HT1080 (cell line): ENCODE results near the gene ZNF74. TPM values are rescaled to one million over a fixed set of nuclear protein-coding genes. Genes with fewer than 3 reads are reported as not detected.
A peak's percentile ranks its signal among the peaks of the same experiment; 100 is the strongest.

Source experiments
- DNase-seq: peaks from one replicate; pipeline ENCODE4 v3.0.0-alpha.2; 2015; ENCODE audit warnings: low read depth
- total RNA-seq: library from RNA; depleted of rRNA; stranded (reverse); fragments of >200 nt; shearing (Covaris generic); gene quantifications from 2 replicates; pipeline ENCODE4 v1.2.3, GENCODE V29; 2014

ZNF74 gene
- total RNA-seq, 1 experiment from 2014 or later: 11.7 TPM

DNA sequence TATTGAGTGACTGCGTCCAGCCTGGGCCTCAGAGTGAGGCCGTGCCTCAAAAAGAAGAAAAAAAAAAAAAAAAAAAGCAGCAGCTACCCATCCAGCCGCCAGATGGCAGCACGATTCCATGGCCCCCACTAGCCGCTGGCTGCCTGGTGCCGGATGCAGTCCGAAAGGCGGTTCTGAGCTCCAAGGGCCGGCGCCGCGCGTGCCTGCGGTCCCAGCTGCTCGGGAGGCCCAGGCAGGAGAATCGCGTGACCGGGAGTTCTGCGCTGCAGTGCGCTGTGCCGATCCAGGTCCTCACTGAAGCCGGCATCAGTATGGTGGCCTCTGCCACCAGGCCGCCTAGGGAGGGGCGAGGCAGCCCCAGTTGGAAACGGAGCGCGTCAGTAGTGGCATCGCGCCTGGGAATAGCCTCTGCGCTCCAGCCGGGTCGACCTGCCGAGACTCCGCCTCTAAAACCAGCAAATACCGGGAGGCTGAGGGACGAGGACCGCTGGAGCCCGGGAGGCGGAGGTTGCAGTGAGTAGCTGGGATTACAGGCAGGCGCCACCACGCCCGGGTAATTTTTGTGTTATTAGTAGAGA lies 24.3 kb downstream of the ZNF74 start:
- DNase-seq: peak; percentile 82

- DNase-seq: no peak
Measured at GRCh38 chr22:20419664-20419951, 25.7 kb downstream of the ZNF74 start.

GRCh38 chr22:20420157-20420842 lies 26.3 kb downstream of the ZNF74 start:
- no peak for DNase-seq

GRCh38 chr22:20421507-20421874 lies 27.5 kb downstream of the ZNF74 start:
- no peak for DNase-seq

- no peak for DNase-seq
Measured at GRCh38 chr22:20422271-20423007, 28.5 kb downstream of the ZNF74 start.

GRCh38 chr22:20423008-20423905 lies 29.3 kb downstream of the ZNF74 start:
- no peak for DNase-seq

DNA sequence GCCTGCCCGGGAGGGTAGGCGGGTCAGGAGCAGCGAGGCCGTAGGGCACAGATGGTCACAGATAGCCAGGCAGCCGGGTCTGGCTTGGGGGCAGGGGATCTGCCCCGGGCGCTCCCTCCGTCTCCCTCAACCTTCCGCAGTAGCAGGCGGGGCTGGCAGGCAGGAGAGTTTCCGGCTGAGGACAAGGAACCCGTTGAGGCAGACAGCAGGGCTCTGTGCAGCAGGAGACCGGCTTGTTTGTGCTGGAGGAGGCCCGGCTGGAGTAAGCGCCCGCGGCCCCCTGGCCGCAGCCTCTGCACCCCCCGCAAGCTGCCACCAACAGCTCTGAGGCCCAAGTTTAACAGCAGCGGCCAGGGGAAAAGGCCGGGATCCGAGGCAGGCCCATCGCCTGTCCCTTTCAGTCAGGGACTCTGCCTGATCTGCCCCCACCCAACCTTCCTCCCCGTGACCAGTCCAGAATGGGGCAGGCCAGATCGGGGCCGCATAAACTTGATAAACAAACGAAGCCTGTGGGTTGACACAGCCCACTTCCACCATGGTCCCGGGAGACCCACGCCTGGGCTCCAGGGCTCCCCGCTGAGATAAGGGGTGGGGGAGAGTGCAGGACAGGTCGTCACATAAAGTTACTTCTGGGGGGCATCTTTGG lies 30.1 kb downstream of the ZNF74 start:
- no peak for DNase-seq

GRCh38 chr22:20424568-20424931 lies 30.6 kb downstream of the ZNF74 start:
- DNase-seq: no peak

- DNase-seq: no peak
Measured at GRCh38 chr22:20424932-20425565, 31.1 kb downstream of the ZNF74 start.

DNA sequence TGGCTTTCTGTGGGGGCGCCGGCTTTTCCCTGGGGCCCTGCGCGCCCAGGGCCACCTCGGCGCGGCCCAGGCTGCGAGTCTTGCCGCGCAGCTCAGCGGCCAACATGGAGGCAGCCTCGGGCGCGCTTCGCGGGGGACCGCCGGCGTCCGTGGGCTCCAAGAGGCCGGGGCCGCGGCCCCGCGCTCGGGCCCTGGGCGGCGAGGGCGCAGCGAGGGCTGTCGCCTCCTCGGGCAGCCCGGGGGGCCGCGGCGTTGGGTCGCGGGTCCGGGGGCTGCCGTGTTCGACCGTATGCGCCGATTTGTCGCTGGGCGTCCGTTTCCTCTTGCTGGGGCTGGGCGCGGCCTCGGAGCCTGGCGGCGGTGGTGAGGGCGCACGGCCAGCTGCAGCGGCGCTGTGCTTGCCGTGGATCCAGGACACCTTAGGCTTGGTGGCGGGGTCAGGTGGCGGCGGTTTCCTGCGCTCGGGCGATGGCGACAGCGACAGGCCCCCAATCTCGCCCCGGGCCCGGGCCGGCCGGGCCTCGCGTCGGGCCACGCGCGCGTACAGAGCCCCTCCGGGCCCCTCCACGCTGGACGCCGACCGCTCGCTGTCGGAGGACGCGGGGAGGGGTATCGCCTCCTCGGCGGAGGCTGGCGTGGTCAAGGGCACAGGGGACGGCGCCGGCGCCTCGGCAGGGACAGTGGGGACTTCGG lies 31.8 kb downstream of the ZNF74 start:
- DNase-seq: no peak

DNA sequence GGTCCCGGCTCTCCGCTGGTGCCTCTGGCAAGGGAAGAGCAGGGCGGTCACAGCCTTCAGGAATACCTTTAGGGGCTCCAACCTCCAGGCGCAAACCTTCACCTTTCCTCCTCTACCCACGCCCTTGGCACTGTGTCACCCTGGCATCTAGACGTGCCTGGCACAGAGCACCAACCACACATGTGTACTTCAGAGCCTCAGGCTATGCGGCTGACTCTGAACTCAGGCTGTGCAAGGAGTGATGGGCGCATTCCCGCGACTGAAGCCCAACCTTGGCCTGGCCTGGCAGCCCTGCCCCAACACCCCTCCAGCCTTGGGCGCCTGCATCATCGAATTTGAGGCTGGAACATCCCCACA lies 32.3 kb downstream of the ZNF74 start:
- no peak for DNase-seq

- DNase-seq: no peak
Measured at GRCh38 chr22:20427104-20427944, 33.4 kb downstream of the ZNF74 start.

- no peak for DNase-seq
Measured at GRCh38 chr22:20427945-20428417, 34.0 kb downstream of the ZNF74 start.

DNA sequence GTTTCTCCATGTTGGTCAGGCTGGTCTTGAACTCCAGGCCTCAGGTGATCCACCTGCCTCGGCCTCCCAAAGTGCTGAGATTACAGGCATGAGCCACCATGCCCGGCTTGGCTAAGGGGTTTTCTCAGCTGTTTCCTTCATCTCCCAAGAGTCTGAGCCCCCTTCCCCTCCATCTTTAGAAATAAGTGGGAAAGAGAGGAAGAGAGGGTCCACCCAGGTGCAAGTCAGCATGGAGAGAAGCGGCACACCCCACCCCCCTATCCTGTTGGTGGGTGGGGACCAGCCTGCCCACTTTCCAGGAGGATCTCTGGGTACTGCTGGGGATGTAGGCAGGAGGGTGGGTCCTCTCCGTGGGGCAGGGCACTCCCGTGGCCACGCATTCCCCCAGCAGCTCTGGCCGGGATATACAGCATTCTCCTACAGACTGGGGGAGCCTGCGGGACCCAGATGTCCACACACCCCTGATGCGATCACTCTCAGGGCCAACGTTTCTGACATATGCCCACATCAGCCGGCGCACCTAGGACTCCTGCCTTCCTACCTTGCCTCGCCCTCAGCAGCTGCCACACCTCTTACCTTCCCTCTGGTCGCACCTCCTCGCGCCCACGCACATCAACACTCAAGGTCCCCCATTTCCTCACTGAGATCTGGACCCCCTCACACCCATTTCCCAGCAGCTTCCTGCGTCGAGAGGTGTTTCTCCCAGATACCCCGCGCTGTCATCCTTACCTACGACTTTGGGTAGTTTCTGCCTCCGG lies 34.7 kb downstream of the ZNF74 start:
- DNase-seq: no peak

DNA sequence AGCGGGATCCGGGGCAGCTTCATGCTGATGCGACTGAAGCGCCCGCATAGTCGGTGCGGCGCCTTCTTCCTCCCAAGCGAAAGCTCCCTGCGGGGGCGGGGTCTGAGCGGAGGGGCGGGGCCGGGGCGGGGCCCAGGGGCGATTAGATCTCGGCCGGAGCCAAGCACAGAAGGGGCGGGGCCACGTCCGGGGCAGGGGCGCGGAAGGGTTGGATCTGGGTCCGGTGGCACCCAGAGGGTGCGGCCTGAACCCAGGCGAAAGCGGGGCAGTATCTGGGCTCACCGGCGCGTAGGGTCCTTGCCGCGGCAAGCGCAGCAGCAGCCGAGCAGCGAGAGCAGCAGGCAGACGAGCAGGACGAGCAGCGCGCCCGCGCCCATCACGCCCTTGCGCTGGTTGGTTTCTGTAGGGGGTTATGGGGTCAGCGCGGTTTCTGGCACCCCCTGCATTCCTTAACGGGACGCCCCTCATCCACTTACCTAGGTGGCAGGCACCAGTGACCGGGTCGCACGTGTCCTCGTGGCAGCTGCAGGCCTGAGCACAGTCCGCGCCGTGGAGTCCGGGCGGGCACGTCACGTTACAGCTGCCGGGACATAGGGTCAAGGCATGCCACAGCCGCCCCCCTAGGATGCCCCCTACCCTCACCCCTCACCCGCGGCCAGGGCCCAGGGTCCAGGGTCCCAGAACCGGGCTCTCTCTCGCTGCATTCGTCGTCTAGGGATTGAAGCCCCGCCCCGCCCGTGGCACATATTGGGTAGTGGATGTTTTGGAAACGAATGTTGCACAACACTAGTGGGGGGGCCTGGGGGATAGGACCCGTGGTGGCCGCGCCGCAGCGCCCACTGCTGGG lies 35.5 kb downstream of the ZNF74 start:
- no peak for DNase-seq

DNA sequence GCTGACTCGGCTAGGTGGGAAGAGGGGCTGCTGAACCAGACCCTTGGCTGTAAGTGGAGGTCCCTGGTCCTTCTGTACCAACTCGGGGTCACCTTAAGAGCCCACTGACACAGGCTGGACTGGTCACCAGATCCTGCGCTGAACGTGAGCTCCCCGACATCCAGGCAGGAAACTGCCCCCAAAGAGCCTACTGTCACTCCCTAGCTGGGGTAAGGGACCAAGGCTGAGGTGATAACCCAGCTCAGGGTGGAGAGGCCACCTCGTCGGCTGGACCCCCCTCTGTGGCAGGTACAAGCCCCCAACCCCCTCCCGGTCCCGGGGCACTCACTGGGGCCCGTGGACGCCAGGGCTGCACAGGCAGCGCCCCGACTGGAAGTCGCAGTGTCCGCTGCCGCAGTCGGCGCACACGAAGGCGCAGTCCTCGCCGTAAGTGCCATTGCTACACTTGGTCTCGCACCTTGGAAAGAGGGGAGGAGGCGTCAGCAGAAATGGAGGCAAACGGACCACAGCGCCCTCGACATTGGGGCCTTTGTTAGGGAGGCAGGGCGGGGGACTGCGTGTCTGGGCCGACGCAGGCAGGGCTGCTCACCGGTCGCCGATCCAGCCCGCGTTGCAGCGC lies 36.3 kb downstream of the ZNF74 start:
- no peak for DNase-seq
